SK-N-SH (cell line): ENCODE results near the gene ARHGAP26. TPM values are rescaled to one million over a fixed set of nuclear protein-coding genes. Genes with fewer than 3 reads are reported as not detected.
A peak's percentile ranks its signal among the peaks of the same experiment; 100 is the strongest.

ENCODE experiments used
- CTCF ChIA-PET: fragments of 300-600, 350-600 bp; formaldehyde crosslinking; extraction: SDS; loops from one replicate; lab custom pipeline; 2021; lab: Yijun Ruan, JAX
- POLR2A ChIA-PET: fragments of 350-600 bp; sonication (Branson Sonifier 250); formaldehyde crosslinking; extraction: SDS; loops from one replicate; lab custom pipeline; 2020; ENCODE audit warnings: antibody characterized with exemption, inconsistent platforms; lab: Yijun Ruan, JAX
- DNase-seq: peaks from one replicate; pipeline ENCODE4 v3.0.0; 2012
- H2AFZ ChIP-seq: fragments of 200-600 bp; sonication (generic); 2 replicates; pipeline ENCODE4 v1.8.1; 2016; ENCODE audit warnings: antibody characterized with exemption, mild to moderate bottlenecking, low read depth
- H3F3A ChIP-seq: fragments of 200-600 bp; sonication (generic); replicated peaks from 2 replicates; pipeline ENCODE3; 2016; ENCODE audit warnings: antibody characterized with exemption, mild to moderate bottlenecking; ENCODE audit not compliant: insufficient read depth
- H3K27ac ChIP-seq, 2 experiments: fragments of 200-500 bp in 1 of 2; fragments of 200-600 bp in 1 of 2; sonication (Bioruptor generic) in 1 of 2; sonication (generic), shearing (Covaris generic) in 1 of 2; 2 replicates each; pipeline versions ENCODE4 v1.5.1 to v1.6.1; 2014 to 2016; ENCODE audit warnings: low read depth in 2 of 2, inconsistent platforms in 1 of 2, low read length in 1 of 2, mild to moderate bottlenecking in 1 of 2, mixed read lengths in 1 of 2
- H3K27me3 ChIP-seq: fragments of 200-600 bp; sonication (generic), shearing (Covaris generic); 2 replicates; pipeline ENCODE4 v1.6.1; 2016; ENCODE audit warnings: mixed run types; ENCODE audit not compliant: insufficient read depth
- H3K36me3 ChIP-seq, 2 experiments: fragments of 200-500 bp in 1 of 2; fragments of 200-600 bp in 1 of 2; sonication (Bioruptor generic) in 1 of 2; sonication (generic) in 1 of 2; replicated peaks in 1 of 2; 2 replicates each; pipeline versions ENCODE3 to v1.5.1; 2014 to 2016; ENCODE audit warnings: low read length in 1 of 2, mild to moderate bottlenecking in 1 of 2; ENCODE audit not compliant: insufficient read depth in 2 of 2, control insufficient read depth in 1 of 2
- H3K4me1 ChIP-seq, 2 experiments: fragments of 200-500 bp in 1 of 2; fragments of 200-600 bp in 1 of 2; sonication (Bioruptor generic) in 1 of 2; sonication (generic), shearing (Covaris generic) in 1 of 2; 2 replicates each; pipeline versions ENCODE4 v1.5.1 to v1.6.1; 2014 to 2016; ENCODE audit warnings: low read depth in 1 of 2, low read length in 1 of 2, mixed run types in 1 of 2; ENCODE audit not compliant: insufficient read depth in 2 of 2, control insufficient read depth in 1 of 2
- H3K4me2 ChIP-seq: fragments of 200-600 bp; sonication (generic), shearing (Covaris generic); 2 replicates; pipeline ENCODE4 v1.6.1; 2017; ENCODE audit warnings: mixed run types
- H3K4me3 ChIP-seq, 2 experiments: fragments of 200-500 bp in 1 of 2; fragments of 200-600 bp in 1 of 2; sonication (Bioruptor generic) in 1 of 2; sonication (generic), shearing (Covaris generic) in 1 of 2; 2 replicates each; pipeline versions ENCODE4 v1.5.1 to v1.8.1; 2014 to 2016; ENCODE audit warnings: low read depth in 2 of 2, inconsistent platforms in 1 of 2, low read length in 1 of 2, mild to moderate bottlenecking in 1 of 2, mixed read lengths in 1 of 2, moderate library complexity in 1 of 2
- H3K79me2 ChIP-seq: fragments of 200-600 bp; sonication (generic); 2 replicates; pipeline ENCODE4 v1.8.1; 2017; ENCODE audit warnings: mild to moderate bottlenecking; ENCODE audit not compliant: insufficient read depth
- H3K9ac ChIP-seq: fragments of 200-600 bp; sonication (generic); 2 replicates; pipeline ENCODE4 v1.6.1; 2017; ENCODE audit warnings: mixed run types
- H3K9me2 ChIP-seq: fragments of 200-600 bp; sonication (generic); 2 replicates; pipeline ENCODE4 v1.6.1; 2017; ENCODE audit warnings: mixed run types
- H3K9me3 ChIP-seq: fragments of 200-600 bp; sonication (generic); 2 replicates; pipeline ENCODE4 v1.6.1; 2017; ENCODE audit warnings: mixed run types, mild to moderate bottlenecking, moderate library complexity
- H4K20me1 ChIP-seq: fragments of 200-600 bp; sonication (generic); 2 replicates; pipeline ENCODE4 v1.6.1; 2017; ENCODE audit warnings: mild to moderate bottlenecking, mixed run types; ENCODE audit not compliant: insufficient read depth
- ELF1 ChIP-seq: IDR thresholded peaks from 2 replicates; pipeline ENCODE4 v1.4.0; 2012
- EP300 ChIP-seq, 2 experiments: IDR thresholded peaks; 2 replicates each; pipeline versions ENCODE4 v1.4.0 to v1.6.1; 2012; ENCODE audit warnings: borderline replicate concordance in 1 of 2, low read depth in 1 of 2, low read length in 1 of 2
- FOSL2 ChIP-seq: IDR thresholded peaks from 2 replicates; pipeline ENCODE4 v1.4.0; 2012; ENCODE audit warnings: low read depth, mild to moderate bottlenecking, moderate library complexity, borderline replicate concordance
- FOXJ3 ChIP-seq: sonication (generic); formaldehyde crosslinking; IDR thresholded peaks from 2 replicates; pipeline ENCODE4 v1.5.1; 2020; ENCODE audit warnings: mild to moderate bottlenecking, missing genetic modification reagents
- JUND ChIP-seq: IDR thresholded peaks from 2 replicates; pipeline ENCODE4 v1.4.0; 2012
- MAX ChIP-seq: IDR thresholded peaks from 2 replicates; pipeline ENCODE4 v1.4.0; 2012; ENCODE audit warnings: low read depth
- MEF2A ChIP-seq: IDR thresholded peaks from 2 replicates; pipeline ENCODE4 v1.4.0; 2012; ENCODE audit warnings: low read depth, borderline replicate concordance
- NRF1 ChIP-seq: IDR thresholded peaks from 2 replicates; pipeline ENCODE4 v1.6.1; 2012; ENCODE audit warnings: low read depth, mild to moderate bottlenecking, low read length
- PBX3 ChIP-seq: IDR thresholded peaks from 2 replicates; pipeline ENCODE4; 2012
- REST ChIP-seq: IDR thresholded peaks from 2 replicates; pipeline ENCODE4 v1.6.1; 2012; ENCODE audit warnings: mild to moderate bottlenecking, low read depth, low read length, moderate library complexity
- TAF1 ChIP-seq: IDR thresholded peaks from 2 replicates; pipeline ENCODE4 v1.6.1; 2012; ENCODE audit warnings: low read depth, mild to moderate bottlenecking, low read length, moderate library complexity, borderline replicate concordance
- TCF12 ChIP-seq: IDR thresholded peaks from 2 replicates; pipeline ENCODE4 v1.4.0; 2012
- TEAD4 ChIP-seq: IDR thresholded peaks from 2 replicates; pipeline ENCODE4 v1.4.0; 2012; ENCODE audit warnings: mild to moderate bottlenecking, borderline replicate concordance; ENCODE audit not compliant: insufficient read depth
- USF1 ChIP-seq: IDR thresholded peaks from 2 replicates; pipeline ENCODE4 v1.4.0; 2012; ENCODE audit warnings: low read depth, borderline replicate concordance
- ZBTB33 ChIP-seq: IDR thresholded peaks from 2 replicates; pipeline ENCODE4 v1.4.0; 2012; ENCODE audit warnings: low read depth, borderline replicate concordance
- WGBS: methylation state at CpG from one replicate; pipeline ENCODE4 v1.1.6; 2017; ENCODE audit warnings: low lambda C conversion rate; 5-methylcytosine and 5-hydroxymethylcytosine counted together
- polyA plus RNA-seq, 3 experiments: library from polyadenylated mRNA; depleted of rRNA; stranded (reverse); fragments of >200 nt; gene quantifications; 2 replicates each; pipeline ENCODE4 v1.2.3, GENCODE V29; 2012

Gene ARHGAP26
- polyA plus RNA-seq, 1 of the 3 experiments (the other 2 are of a cell fraction), result 6.1 TPM

GRCh38 chr5:143262393-143263174 is 492.4 kb downstream of the ARHGAP26 start:
- no peak for DNase-seq
- no peaks in the 10 kb centered on the region for H3K79me2 ChIP-seq
- WGBS, result 87% methylated on average over 1 of the region's 1 CpG
- POLR2A ChIA-PET, result no interaction called here
- no peak overlapping the region for H3K4me3 ChIP-seq
- H3K4me1 ChIP-seq, result no peaks in the 10 kb centered on the region
- H3K36me3 ChIP-seq, result no peaks in the 10 kb centered on the region
- H3K9me3 ChIP-seq, result no peaks in the 10 kb centered on the region
- peak overlapping the region; percentile 44 for H2AFZ ChIP-seq
- peaks cover 14% of the 10 kb centered on the region for H3F3A ChIP-seq
- no peaks in the 10 kb centered on the region for H3K9me2 ChIP-seq
- H3K9ac ChIP-seq, result no peak overlapping the region; the same call in 1 of the 2 replicates
- CTCF ChIA-PET, result no interaction called here
- H3K27me3 ChIP-seq, result no peaks in the 10 kb centered on the region
- H3K27ac ChIP-seq, result peak overlapping the region in 1 of 2 experiments; percentile 79; a peak in 2 of 4 replicates
- H3K4me2 ChIP-seq, result no peak overlapping the region
- TF ChIP-seq PBX3 (peak; percentile 19; the same call in 1 of the 2 replicates), ELF1 (no peak), FOXJ3 (no peak), TCF12 (peak; percentile 35; the same call in 1 of the 2 replicates), NRF1 (no peak), TEAD4 (no peak), MAX (0 out of 2 replicates have a peak, but pooled peaks have one; percentile 16), EP300 (IDR thresholded peaks at IDR 0.05; ENCODE audit: borderline replicate concordance in 1 of 2, low read depth in 1 of 2, low read length in 1 of 2) (peak in 1 of 2 experiments; percentile 45; a peak in 1 of 4 replicates), FOSL2 (peak; percentile 76; the same call in 1 of the 2 replicates), MEF2A (peak; percentile 83), USF1 (no peak), JUND (peak; percentile 55)
- TF ChIP-seq, all 33 proteins: peak for 7
- no peaks in the 10 kb centered on the region for H4K20me1 ChIP-seq

GRCh38 chr5:143263272-143263810 is 493.2 kb downstream of the ARHGAP26 start:
- H3K79me2 ChIP-seq, result no peaks in the 10 kb centered on the region
- H3K27ac ChIP-seq, result peak overlapping the region in 1 of 2 experiments; percentile 79; a peak in 2 of 4 replicates
- no peaks in the 10 kb centered on the region for H3K9me2 ChIP-seq
- H3K36me3 ChIP-seq, result no peaks in the 10 kb centered on the region
- no peak overlapping the region for H3K4me2 ChIP-seq
- 84% methylated on average over 4 of the region's 4 CpGs for WGBS
- peaks cover 14% of the 10 kb centered on the region for H3F3A ChIP-seq
- POLR2A ChIA-PET, result no interaction called here
- no peak overlapping the region for H3K4me3 ChIP-seq
- H3K27me3 ChIP-seq, result no peaks in the 10 kb centered on the region
- no peak overlapping the region for H3K9ac ChIP-seq
- CTCF ChIA-PET, result no interaction called here
- H2AFZ ChIP-seq, result no peak overlapping the region
- no peaks in the 10 kb centered on the region for H4K20me1 ChIP-seq
- H3K9me3 ChIP-seq, result no peaks in the 10 kb centered on the region
- no peak for DNase-seq
- H3K4me1 ChIP-seq, result no peaks in the 10 kb centered on the region
- TF ChIP-seq TEAD4 (no peak), MAX (no peak), REST (no peak), FOXJ3 (no peak), TAF1 (no peak), NRF1 (no peak), USF1 (no peak), ZBTB33 (no peak)
